IPS-15b (cell line): Measurements from ENCODE around the gene TRPM1.
"Not testable (repeated sequence)": the region's sequence is repeated elsewhere in the genome, so short reads cannot be mapped to it uniquely, and the experiment has no call there.

Experiments
- H3K27me3 ChIP-seq: one replicate; pipeline ENCODE4 v1.6.1; 2013; ENCODE audit warnings: low read length; ENCODE audit not compliant: control insufficient read depth, insufficient read depth
- H3K36me3 ChIP-seq: one replicate; pipeline ENCODE4 v1.6.1; 2013; ENCODE audit warnings: low read length; ENCODE audit not compliant: control insufficient read depth, insufficient read depth
- H3K4me1 ChIP-seq: one replicate; pipeline ENCODE4 v1.6.1; 2013; ENCODE audit warnings: mild to moderate bottlenecking, low read length; ENCODE audit not compliant: control insufficient read depth, insufficient read depth
- H3K4me3 ChIP-seq: one replicate; pipeline ENCODE4 v1.5.1; 2013; ENCODE audit warnings: low read depth, low read length
- H3K9ac ChIP-seq: one replicate; pipeline ENCODE4 v1.6.1; 2013; ENCODE audit warnings: low read depth, mild to moderate bottlenecking, low read length
- H3K9me3 ChIP-seq: one replicate; pipeline ENCODE4 v1.6.1; 2013; ENCODE audit warnings: mild to moderate bottlenecking, low read length; ENCODE audit not compliant: control insufficient read depth, insufficient read depth

TRPM1 gene

DNA sequence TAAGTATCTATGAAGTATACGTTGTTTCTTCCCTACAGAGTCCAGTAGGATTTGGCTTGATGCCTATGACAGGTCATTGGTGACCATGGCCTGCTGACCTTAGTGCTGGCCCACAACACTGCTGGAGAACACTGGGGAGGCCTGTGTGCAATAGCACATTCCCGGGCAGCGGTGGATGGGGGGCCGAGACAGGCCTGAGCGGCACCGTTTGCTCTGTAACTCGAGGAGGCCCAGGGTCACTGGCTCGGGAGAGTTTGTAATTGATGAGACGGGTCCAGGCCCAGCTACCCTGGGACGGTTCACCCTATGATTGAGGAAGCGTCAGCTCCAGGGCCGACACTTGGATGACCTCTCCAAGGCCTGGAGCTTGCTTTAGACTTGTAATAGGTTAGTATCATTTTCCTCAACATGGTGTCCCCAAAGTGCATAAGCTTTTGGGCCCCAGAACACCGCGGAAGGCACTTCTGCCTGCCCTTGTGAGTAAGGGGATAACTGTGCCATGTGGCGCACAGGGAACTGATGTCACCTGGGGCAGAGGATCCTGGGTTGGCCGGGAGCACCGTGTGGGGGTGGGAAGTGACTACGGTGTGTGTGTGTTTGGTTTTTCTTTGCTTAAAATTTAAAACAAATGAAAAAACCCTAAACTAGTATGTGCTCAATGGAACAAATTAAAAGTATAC is 12.0 kb downstream of the TRPM1 start:
- H3K36me3 ChIP-seq: no peaks in the 10 kb centered on the region
- no peak overlapping the region for H3K4me3 ChIP-seq
- H3K4me1 ChIP-seq: no peaks in the 10 kb centered on the region
- H3K9ac ChIP-seq: no peak overlapping the region
- no peaks in the 10 kb centered on the region for H3K9me3 ChIP-seq
- H3K27me3 ChIP-seq: no peaks in the 10 kb centered on the region

DNA sequence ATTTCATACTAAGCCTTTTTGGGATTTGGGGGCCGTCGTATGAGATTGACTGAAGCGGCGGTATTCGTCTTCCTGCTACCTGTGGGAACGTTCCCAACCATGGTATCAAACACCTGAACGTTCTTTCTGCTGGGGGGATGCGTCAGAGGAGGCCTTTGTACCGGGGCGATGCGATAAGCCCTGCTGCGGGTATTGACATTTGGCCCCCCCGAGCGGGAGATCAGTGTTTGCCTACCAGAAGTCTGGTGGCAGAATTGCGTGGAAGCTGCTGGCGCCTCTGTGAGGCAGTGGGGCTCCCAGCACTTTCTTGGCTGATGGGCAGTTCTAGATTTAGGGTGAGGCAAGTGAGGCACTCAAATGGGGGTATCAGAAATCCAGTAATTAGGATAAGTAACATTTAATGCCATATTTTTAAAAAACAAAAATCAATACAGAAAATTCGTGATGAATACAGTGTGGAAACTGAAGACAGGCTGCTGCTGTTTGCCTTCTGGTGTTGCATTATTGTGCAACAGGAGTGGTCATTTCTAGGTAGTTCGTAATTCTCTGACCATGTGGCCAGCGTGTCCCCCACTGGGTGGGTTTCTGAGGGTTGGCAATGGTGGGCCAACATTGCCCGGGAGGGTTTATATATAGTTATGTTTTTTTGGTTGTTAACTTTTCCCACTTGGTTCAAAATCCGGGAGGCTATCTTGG is 12.7 kb downstream of the TRPM1 start:
- H3K36me3 ChIP-seq: no peaks in the 10 kb centered on the region
- H3K4me1 ChIP-seq: no peaks in the 10 kb centered on the region
- H3K9ac ChIP-seq: no peak overlapping the region
- H3K27me3 ChIP-seq: no peaks in the 10 kb centered on the region
- H3K9me3 ChIP-seq: no peaks in the 10 kb centered on the region
- H3K4me3 ChIP-seq: no peak overlapping the region

DNA sequence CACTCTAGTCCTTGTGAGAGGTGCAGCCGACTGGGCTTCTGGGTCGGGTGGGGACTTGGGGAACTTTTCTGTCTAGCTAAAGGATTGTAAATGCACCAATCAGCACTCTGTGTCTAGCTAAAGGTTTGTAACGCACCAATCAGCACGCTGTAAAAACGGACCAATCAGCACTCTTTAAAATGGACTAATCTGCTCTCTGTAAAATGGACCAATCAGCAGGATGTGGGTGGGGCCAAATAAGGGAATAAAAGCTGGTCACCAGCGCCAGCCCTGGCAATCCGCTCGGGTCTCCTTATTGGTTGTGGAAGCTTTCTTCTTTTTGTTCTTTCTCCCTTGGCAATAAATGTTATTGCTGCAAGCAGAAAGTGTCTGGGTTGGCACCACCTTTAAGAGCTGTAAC is 13.5 kb downstream of the TRPM1 start:
- not testable (repeated sequence) for H3K36me3 ChIP-seq, H3K27me3 ChIP-seq, H3K9me3 ChIP-seq, H3K4me1 ChIP-seq, H3K4me3 ChIP-seq, H3K9ac ChIP-seq

- Histone ChIP-seq H3K9ac (no peak overlapping the region), H3K27me3 (no peaks in the 10 kb centered on the region), H3K4me1 (no peaks in the 10 kb centered on the region), H3K36me3 (no peaks in the 10 kb centered on the region), H3K4me3 (no peak overlapping the region), H3K9me3 (no peaks in the 10 kb centered on the region)
Measured at GRCh38 chr15:31086344-31086743, 15.2 kb downstream of the TRPM1 start.

DNA sequence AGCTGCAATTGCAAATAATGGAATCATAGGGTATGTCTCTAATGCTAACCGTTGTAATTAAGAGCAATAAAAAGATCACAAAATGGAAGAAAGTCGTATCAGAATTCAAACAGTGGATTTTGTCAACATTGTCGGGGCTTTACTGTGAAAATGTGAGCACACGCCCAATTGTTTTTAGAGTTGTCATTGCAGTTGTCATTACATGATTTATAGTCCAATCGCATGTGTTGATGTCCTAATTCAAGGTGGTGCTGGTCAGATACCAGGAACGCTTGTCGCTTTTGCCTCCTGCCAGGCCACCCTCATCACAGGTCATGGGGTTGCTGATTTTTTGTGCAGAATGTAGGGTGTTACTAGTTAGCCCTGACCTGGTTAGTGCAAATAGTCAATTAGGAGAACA is 16.2 kb downstream of the TRPM1 start:
- Histone ChIP-seq H3K9me3 (no peaks in the 10 kb centered on the region), H3K9ac (no peak overlapping the region), H3K27me3 (no peaks in the 10 kb centered on the region), H3K4me3 (no peak overlapping the region), H3K4me1 (peaks cover 3% of the 10 kb centered on the region), H3K36me3 (no peaks in the 10 kb centered on the region)

- H3K27me3 ChIP-seq: no peaks in the 10 kb centered on the region
- no peak overlapping the region for H3K9ac ChIP-seq
- H3K4me1 ChIP-seq: peaks cover 14% of the 10 kb centered on the region
Measured at GRCh38 chr15:31084176-31084575, 17.3 kb downstream of the TRPM1 start.

GRCh38 chr15:31083370-31083780 is 18.1 kb downstream of the TRPM1 start:
- no peak overlapping the region for H3K9ac ChIP-seq
- peaks cover 21% of the 10 kb centered on the region for H3K4me1 ChIP-seq
- H3K27me3 ChIP-seq: no peaks in the 10 kb centered on the region

More at GRCh38 chr15:31084176-31084575, 17.3 kb downstream of the TRPM1 start:
- Histone ChIP-seq H3K36me3 (no peaks in the 10 kb centered on the region), H3K4me3 (no peak overlapping the region), H3K9me3 (no peaks in the 10 kb centered on the region)

GRCh38 chr15:31082771-31083369 is 18.7 kb downstream of the TRPM1 start:
- H3K36me3 ChIP-seq: no peaks in the 10 kb centered on the region
- H3K27me3 ChIP-seq: no peaks in the 10 kb centered on the region
- H3K9ac ChIP-seq: no peak overlapping the region
- H3K4me1 ChIP-seq: peaks cover 25% of the 10 kb centered on the region
- H3K9me3 ChIP-seq: no peaks in the 10 kb centered on the region
- no peak overlapping the region for H3K4me3 ChIP-seq

More at GRCh38 chr15:31083370-31083780, 18.1 kb downstream of the TRPM1 start:
- Histone ChIP-seq H3K36me3 (no peaks in the 10 kb centered on the region), H3K4me3 (no peak overlapping the region), H3K9me3 (no peaks in the 10 kb centered on the region)

GRCh38 chr15:31081588-31082250 is 19.8 kb downstream of the TRPM1 start:
- H3K4me1 ChIP-seq: peaks cover 35% of the 10 kb centered on the region
- no peak overlapping the region for H3K4me3 ChIP-seq
- H3K9me3 ChIP-seq: no peaks in the 10 kb centered on the region
- H3K36me3 ChIP-seq: no peaks in the 10 kb centered on the region
- H3K27me3 ChIP-seq: no peaks in the 10 kb centered on the region
- no peak overlapping the region for H3K9ac ChIP-seq

- Histone ChIP-seq H3K4me1 (peaks cover 41% of the 10 kb centered on the region), H3K9ac (no peak overlapping the region), H3K36me3 (no peaks in the 10 kb centered on the region), H3K9me3 (no peaks in the 10 kb centered on the region), H3K4me3 (peak overlapping the region; percentile 39), H3K27me3 (no peaks in the 10 kb centered on the region)
Measured at GRCh38 chr15:31081056-31081455, 20.5 kb downstream of the TRPM1 start.

GRCh38 chr15:31080591-31081014 is 20.9 kb downstream of the TRPM1 start:
- Histone ChIP-seq H3K36me3 (no peaks in the 10 kb centered on the region), H3K4me1 (peaks cover 46% of the 10 kb centered on the region), H3K9ac (no peak overlapping the region), H3K9me3 (no peaks in the 10 kb centered on the region), H3K4me3 (peak overlapping the region; percentile 39), H3K27me3 (no peaks in the 10 kb centered on the region)
